IMR-90 (cell line): ENCODE data around the gene CARMIL1. TPM values are rescaled to one million over a fixed set of nuclear protein-coding genes. Genes with fewer than 3 reads are reported as not detected.

ENCODE experiments used
- ATAC-seq: fragments of 200-7000 bp; cut with Tn5 transposase; 2 replicates; pipeline ENCODE4 v1.9.1; 2020; ENCODE audit warnings: low read depth, mild to moderate bottlenecking, moderate library complexity
- BruUV-seq: library from RNA; stranded (reverse); fragments of 400-500 nt; replicated peaks from 2 replicates; lab custom pipeline; 2021; lab: Mats Ljungman, UMichigan
- CTCF ChIA-PET: fragments of 300-600 bp; formaldehyde crosslinking; extraction: SDS; loops from one replicate; lab custom pipeline; 2021; ENCODE audit warnings: antibody characterized with exemption; lab: Yijun Ruan, JAX
- POLR2A ChIA-PET: fragments of 300-600 bp; sonication (Branson Sonifier 250); formaldehyde crosslinking; loops from one replicate; lab custom pipeline; 2022; ENCODE audit warnings: antibody characterized with exemption; ENCODE audit not compliant: unreplicated experiment; lab: Charles Lee
- DNase-seq: peaks from one replicate; pipeline ENCODE4 v3.0.0; 2013
- H2AFZ ChIP-seq: replicated peaks from 2 replicates; pipeline ENCODE3; 2013; ENCODE audit warnings: low read length, mild to moderate bottlenecking; ENCODE audit not compliant: poor library complexity
- H2AK5ac ChIP-seq: 2 replicates; pipeline ENCODE4 v1.6.1; 2013; ENCODE audit warnings: low read depth, low read length, inconsistent platforms
- H2AK9ac ChIP-seq: replicated peaks from 2 replicates; pipeline ENCODE3; 2013; ENCODE audit warnings: mild to moderate bottlenecking, low read depth, low read length, moderate library complexity; ENCODE audit not compliant: poor library complexity
- H2BK120ac ChIP-seq: 2 replicates; pipeline ENCODE4 v1.6.1; 2013; ENCODE audit warnings: low read depth, low read length, inconsistent platforms
- H2BK15ac ChIP-seq: 3 replicates; pipeline ENCODE4 v1.6.1; 2013; ENCODE audit warnings: low read depth, low read length, inconsistent platforms
- H2BK20ac ChIP-seq: 2 replicates; pipeline ENCODE4 v1.6.1; 2013; ENCODE audit warnings: low read depth, mild to moderate bottlenecking, inconsistent platforms, low read length, moderate library complexity
- H2BK5ac ChIP-seq: 2 replicates; pipeline ENCODE4 v1.6.1; 2013; ENCODE audit warnings: mild to moderate bottlenecking, low read depth, low read length, inconsistent platforms; ENCODE audit not compliant: poor library complexity, severe bottlenecking
- H3K14ac ChIP-seq: replicated peaks from 2 replicates; pipeline ENCODE4 v1.6.1; 2013; ENCODE audit warnings: low read depth, low read length, inconsistent platforms
- H3K18ac ChIP-seq: 2 replicates; pipeline ENCODE4 v1.6.1; 2013; ENCODE audit warnings: low read depth, low read length, control low read depth
- H3K23ac ChIP-seq: 2 replicates; pipeline ENCODE4 v1.6.1; 2013; ENCODE audit warnings: low read depth, low read length, inconsistent platforms
- H3K27ac ChIP-seq: 2 replicates; pipeline ENCODE4 v1.5.1; 2013; ENCODE audit warnings: mild to moderate bottlenecking, control low read depth, low read length; ENCODE audit not compliant: insufficient read depth
- H3K27me3 ChIP-seq: 2 replicates; pipeline ENCODE4 v1.6.1; 2013; ENCODE audit warnings: low read length; ENCODE audit not compliant: control insufficient read depth, insufficient read depth
- H3K36me3 ChIP-seq: 2 replicates; pipeline ENCODE4 v1.6.1; 2013; ENCODE audit warnings: low read length, mixed read lengths; ENCODE audit not compliant: control insufficient read depth, insufficient read depth
- H3K4ac ChIP-seq: 2 replicates; pipeline ENCODE4 v1.6.1; 2013; ENCODE audit warnings: low read depth, low read length, inconsistent platforms
- H3K4me1 ChIP-seq: 2 replicates; pipeline ENCODE4 v1.6.1; 2013; ENCODE audit warnings: low read length, mixed read lengths; ENCODE audit not compliant: control insufficient read depth, insufficient read depth
- H3K4me2 ChIP-seq: 2 replicates; pipeline ENCODE4 v1.6.1; 2013; ENCODE audit warnings: low read depth, mild to moderate bottlenecking, control low read depth, low read length, moderate library complexity
- H3K4me3 ChIP-seq: 2 replicates; pipeline ENCODE4 v1.5.1; 2013; ENCODE audit warnings: low read depth, mild to moderate bottlenecking, control low read depth, low read length, moderate library complexity; ENCODE audit not compliant: insufficient read depth
- H3K56ac ChIP-seq: 2 replicates; pipeline ENCODE4 v1.6.1; 2013; ENCODE audit warnings: low read length, inconsistent platforms; ENCODE audit not compliant: insufficient read depth; ENCODE audit errors: extremely low read depth
- H3K79me1 ChIP-seq, 2 experiments: 2 replicates each; pipeline ENCODE4 v1.6.1; 2013; ENCODE audit warnings: low read length in 2 of 2, inconsistent platforms in 1 of 2, low read depth in 1 of 2
- H3K9ac ChIP-seq: 2 replicates; pipeline ENCODE4 v1.6.1; 2013; ENCODE audit warnings: low read depth, low read length, control low read depth
- H3K9me1 ChIP-seq: 2 replicates; pipeline ENCODE4 v1.6.1; 2013; ENCODE audit warnings: low read length, inconsistent platforms; ENCODE audit not compliant: insufficient read depth
- H3K9me3 ChIP-seq: 2 replicates; pipeline ENCODE4 v1.6.1; 2013; ENCODE audit warnings: low read length; ENCODE audit not compliant: control insufficient read depth, insufficient read depth
- H4K20me1 ChIP-seq: 2 replicates; pipeline ENCODE4 v1.6.1; 2013; ENCODE audit warnings: low read length, inconsistent platforms; ENCODE audit not compliant: insufficient read depth
- H4K5ac ChIP-seq: 2 replicates; pipeline ENCODE4 v1.6.1; 2013; ENCODE audit warnings: mild to moderate bottlenecking, low read depth, low read length, control low read depth
- H4K8ac ChIP-seq, 2 experiments: 2 replicates each; pipeline ENCODE4 v1.6.1; 2013; ENCODE audit warnings: low read depth in 2 of 2, low read length in 2 of 2, control low read depth in 1 of 2, inconsistent platforms in 1 of 2
- H4K91ac ChIP-seq: 2 replicates; pipeline ENCODE4 v1.6.1; 2013; ENCODE audit warnings: low read depth, low read length, inconsistent platforms; ENCODE audit not compliant: insufficient read depth
- BHLHE40 ChIP-seq: fragments of 150-350 bp; IDR thresholded peaks from 2 replicates; pipeline ENCODE4 v1.6.1; 2016; ENCODE audit warnings: mild to moderate bottlenecking, low read depth, low read length
- MAFK ChIP-seq: IDR thresholded peaks from 2 replicates; pipeline ENCODE4 v1.6.1; 2012; ENCODE audit warnings: low read depth, low read length, improper control_type of control experiment
- RFX5 ChIP-seq: IDR thresholded peaks from 2 replicates; pipeline ENCODE4 v1.8.0; 2012; ENCODE audit warnings: low read depth, mild to moderate bottlenecking, low read length, moderate library complexity
- SMC3 ChIP-seq: fragments of 150-350 bp; IDR thresholded peaks from 2 replicates; pipeline ENCODE4 v1.6.1; 2016; ENCODE audit warnings: low read depth, mild to moderate bottlenecking, antibody characterized with exemption, low read length, moderate library complexity
- WGBS, 2 experiments: methylation state at CpG; one replicate each; pipeline versions ENCODE4 v1.1.5 to v1.1.7; 2013; ENCODE audit warnings: missing lambda C conversion rate in 2 of 2; ENCODE audit not compliant: insufficient read length in 1 of 2; ENCODE audit errors: extremely low coverage in 2 of 2; 5-methylcytosine and 5-hydroxymethylcytosine counted together
- dilution Hi-C: fragments of 300-500 bp; cut with HindIII; formaldehyde crosslinking; loops from one replicate; pipeline ENCODE4 v1.14.3; 2018; ENCODE audit warnings: low sequenced_read_pairs; ENCODE audit not compliant: unreplicated experiment
- in situ Hi-C: fragments of 300-500 bp; cut with MboI; formaldehyde crosslinking; loops from 3 replicates; pipeline ENCODE4 v1.14.3; 2019; ENCODE audit warnings: low sequenced_read_pairs, inconsistent platforms, mixed read lengths
- intact Hi-C: fragments of 100-400 bp; cut with micrococcal nuclease; formaldehyde crosslinking; loops from 2 replicates; pipeline ENCODE4 v1.10.0; 2022
- polyA plus RNA-seq, 3 experiments: library from polyadenylated mRNA; depleted of rRNA; stranded (reverse); fragments of >200 nt; gene quantifications; 2 replicates each; pipeline ENCODE4 v1.2.3, GENCODE V29; 2012; ENCODE audit warnings: low replicate concordance in 1 of 3
- total RNA-seq: library from RNA; depleted of rRNA; stranded (reverse); fragments of >200 nt; gene quantifications from 2 replicates; pipeline ENCODE4 v1.2.3, GENCODE V29; 2012
- TF ChIP-seq, protein P1 (sequence below): fragments of 150-350 bp; IDR thresholded peaks from 2 replicates; pipeline ENCODE4 v1.6.1; 2016; ENCODE audit warnings: low read depth, mild to moderate bottlenecking, low read length, moderate library complexity, borderline replicate concordance
- TF ChIP-seq, protein P2 (sequence below): conservative IDR thresholded peaks from 2 replicates; pipeline ENCODE4 v1.5.1; 2012; ENCODE audit warnings: mild to moderate bottlenecking, low read depth, low read length, improper control_type of control experiment

CARMIL1 gene
- total and polyA plus RNA-seq, 2 of the 4 experiments (the other 2 are of a cell fraction): 1.3 to 2.9 TPM

DNA sequence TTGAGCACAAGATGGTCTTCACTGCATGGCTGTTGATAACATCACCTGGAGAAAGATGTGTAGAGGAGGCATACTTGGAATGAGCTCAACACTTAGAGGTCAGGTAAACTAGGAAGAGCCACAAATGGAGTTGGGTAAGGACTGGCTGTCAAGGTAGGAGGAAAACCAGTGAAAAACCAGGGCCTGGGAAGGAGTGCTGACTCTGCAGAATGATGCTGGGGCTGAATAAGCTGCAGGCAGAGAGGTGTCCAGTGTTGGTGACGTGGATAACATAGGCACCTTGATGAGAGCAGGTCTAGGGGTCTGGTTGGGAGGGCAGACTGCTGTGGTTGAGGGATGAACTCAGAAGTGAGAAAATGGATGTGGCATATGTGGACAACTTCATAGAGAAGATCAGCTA lies 160.2 kb downstream of the CARMIL1 start:
- ATAC-seq: no peak
- Histone ChIP-seq H3K9me3 (no peaks in the 10 kb centered on the region), H4K20me1 (no peaks in the 10 kb centered on the region), H2AK9ac (no peak overlapping the region), H2BK15ac (no peak overlapping the region), H3K9ac (no peak overlapping the region), H2BK120ac (no peak overlapping the region), H3K18ac (no peak overlapping the region), H2AFZ (no peak overlapping the region), H3K4ac (no peak overlapping the region), H2BK20ac (no peak overlapping the region), H3K23ac (no peak overlapping the region), H3K4me3 (no peak overlapping the region), H3K14ac (no peak overlapping the region), H4K5ac (no peak overlapping the region), H3K36me3 (no peaks in the 10 kb centered on the region), H3K27me3 (no peaks in the 10 kb centered on the region), H3K9me1 (no peaks in the 10 kb centered on the region), H2AK5ac (no peak overlapping the region), H4K91ac (no peak overlapping the region), H3K79me1 (no peaks in the 10 kb centered on the region), H2BK5ac (no peak overlapping the region), H4K8ac (no peak overlapping the region), H3K4me1 (peaks cover 1% of the 10 kb centered on the region; the same call in 1 of the 2 replicates), H3K27ac (no peak overlapping the region), H3K4me2 (no peak overlapping the region), H3K56ac (no peak overlapping the region)
- intact Hi-C loops (no loop called here), in situ Hi-C loops (no loop called here), dilution Hi-C loops (no loop called here)
- ChIA-PET CTCF (no interaction called here), POLR2A (no interaction called here)
- no TSS peak for BruUV-seq
- TF ChIP-seq MAFK: peak; percentile 90
- TF ChIP-seq SMC3: no peak
- TF ChIP-seq RFX5: no peak
- TF ChIP-seq, protein P1, sequence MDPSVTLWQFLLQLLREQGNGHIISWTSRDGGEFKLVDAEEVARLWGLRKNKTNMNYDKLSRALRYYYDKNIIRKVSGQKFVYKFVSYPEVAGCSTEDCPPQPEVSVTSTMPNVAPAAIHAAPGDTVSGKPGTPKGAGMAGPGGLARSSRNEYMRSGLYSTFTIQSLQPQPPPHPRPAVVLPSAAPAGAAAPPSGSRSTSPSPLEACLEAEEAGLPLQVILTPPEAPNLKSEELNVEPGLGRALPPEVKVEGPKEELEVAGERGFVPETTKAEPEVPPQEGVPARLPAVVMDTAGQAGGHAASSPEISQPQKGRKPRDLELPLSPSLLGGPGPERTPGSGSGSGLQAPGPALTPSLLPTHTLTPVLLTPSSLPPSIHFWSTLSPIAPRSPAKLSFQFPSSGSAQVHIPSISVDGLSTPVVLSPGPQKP: no peak
- TF ChIP-seq, protein P2, sequence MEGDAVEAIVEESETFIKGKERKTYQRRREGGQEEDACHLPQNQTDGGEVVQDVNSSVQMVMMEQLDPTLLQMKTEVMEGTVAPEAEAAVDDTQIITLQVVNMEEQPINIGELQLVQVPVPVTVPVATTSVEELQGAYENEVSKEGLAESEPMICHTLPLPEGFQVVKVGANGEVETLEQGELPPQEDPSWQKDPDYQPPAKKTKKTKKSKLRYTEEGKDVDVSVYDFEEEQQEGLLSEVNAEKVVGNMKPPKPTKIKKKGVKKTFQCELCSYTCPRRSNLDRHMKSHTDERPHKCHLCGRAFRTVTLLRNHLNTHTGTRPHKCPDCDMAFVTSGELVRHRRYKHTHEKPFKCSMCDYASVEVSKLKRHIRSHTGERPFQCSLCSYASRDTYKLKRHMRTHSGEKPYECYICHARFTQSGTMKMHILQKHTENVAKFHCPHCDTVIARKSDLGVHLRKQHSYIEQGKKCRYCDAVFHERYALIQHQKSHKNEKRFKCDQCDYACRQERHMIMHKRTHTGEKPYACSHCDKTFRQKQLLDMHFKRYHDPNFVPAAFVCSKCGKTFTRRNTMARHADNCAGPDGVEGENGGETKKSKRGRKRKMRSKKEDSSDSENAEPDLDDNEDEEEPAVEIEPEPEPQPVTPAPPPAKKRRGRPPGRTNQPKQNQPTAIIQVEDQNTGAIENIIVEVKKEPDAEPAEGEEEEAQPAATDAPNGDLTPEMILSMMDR: no peak
- no peak for TF ChIP-seq BHLHE40
- DNase-seq: no peak
- 75% methylated on average over 1 of the region's 1 CpG; no CpG with 5 or more reads in 1 of the 2 experiments for WGBS, 2 experiments
